ENCODE results near the gene LAMA5. TPM values are rescaled to one million over a fixed set of nuclear protein-coding genes. Genes with fewer than 3 reads are reported as not detected.

Gene LAMA5
- polyA plus RNA-seq, 4 donors, result 70.5 to 201 (median 146) TPM

- no peak for DNase-seq (ENCODE audit: low read depth in 4 of 4, low spot score in 2 of 4)
Observed at GRCh38 chr20:62360854-62361798, 6.0 kb downstream of the LAMA5 start.

- no peak for DNase-seq (ENCODE audit: low read depth in 4 of 4, low spot score in 2 of 4)
Observed at GRCh38 chr20:62359491-62360121, 7.5 kb downstream of the LAMA5 start.

GRCh38 chr20:62359043-62359490 lies 8.0 kb downstream of the LAMA5 start:
- no peak for DNase-seq (ENCODE audit: low read depth in 4 of 4, low spot score in 2 of 4)

- no peak for DNase-seq (ENCODE audit: low read depth in 4 of 4, low spot score in 2 of 4)
Observed at GRCh38 chr20:62358171-62359042, 8.7 kb downstream of the LAMA5 start.

- DNase-seq (ENCODE audit: low read depth in 4 of 4, low spot score in 2 of 4), result no peak
Observed at GRCh38 chr20:62357681-62358080, 9.4 kb downstream of the LAMA5 start.

- DNase-seq (ENCODE audit: low read depth in 4 of 4, low spot score in 2 of 4), result no peak
Observed at GRCh38 chr20:62357187-62357667, 9.9 kb downstream of the LAMA5 start.

GRCh38 chr20:62356589-62357186 lies 10.4 kb downstream of the LAMA5 start:
- no peak for DNase-seq (ENCODE audit: low read depth in 4 of 4, low spot score in 2 of 4)

GRCh38 chr20:62355878-62356588 lies 11.1 kb downstream of the LAMA5 start:
- no peak for DNase-seq (ENCODE audit: low read depth in 4 of 4, low spot score in 2 of 4)

GRCh38 chr20:62355516-62355877 lies 11.6 kb downstream of the LAMA5 start:
- DNase-seq (ENCODE audit: low read depth in 4 of 4, low spot score in 2 of 4), result no peak

GRCh38 chr20:62354811-62355341 lies 12.2 kb downstream of the LAMA5 start:
- DNase-seq (ENCODE audit: low read depth in 4 of 4, low spot score in 2 of 4), result no peak

- no peak for DNase-seq (ENCODE audit: low read depth in 4 of 4, low spot score in 2 of 4)
Observed at GRCh38 chr20:62354031-62354808, 12.9 kb downstream of the LAMA5 start.

GRCh38 chr20:62353289-62354030 lies 13.7 kb downstream of the LAMA5 start:
- DNase-seq (ENCODE audit: low read depth in 4 of 4, low spot score in 2 of 4), result no peak

GRCh38 chr20:62352402-62353288 lies 14.5 kb downstream of the LAMA5 start:
- DNase-seq (ENCODE audit: low read depth in 4 of 4, low spot score in 2 of 4), result no peak

GRCh38 chr20:62351469-62352401 lies 15.4 kb downstream of the LAMA5 start:
- no peak for DNase-seq (ENCODE audit: low read depth in 4 of 4, low spot score in 2 of 4)

GRCh38 chr20:62350629-62351422 lies 16.3 kb downstream of the LAMA5 start:
- no peak for DNase-seq (ENCODE audit: low read depth in 4 of 4, low spot score in 2 of 4)
